ENCODE measurements around the gene ZNF302.
"Not testable (repeated sequence)": the region's sequence is repeated elsewhere in the genome, so short reads cannot be mapped to it uniquely, and the experiment has no call there.

ZNF302 gene

GRCh38 chr19:34673590-34673989 lies 3.9 kb upstream of the ZNF302 start:
- no peak for DNase-seq

GRCh38 chr19:34675250-34675649 lies 2.2 kb upstream of the ZNF302 start:
- DNase-seq: no peak

- DNase-seq: no peak
These were observed 1.6 kb upstream of the ZNF302 start for GRCh38 chr19:34675919-34676318.

- no peak for DNase-seq
These were observed 637 bp upstream of the ZNF302 start, which contains the start of gene SCGB2B2 for GRCh38 chr19:34676697-34677385. TSS of gene SCGB2B2 (minus strand) at chr19:34677159. CDS start at chr19:34594563, 82,596 bp downstream.

- DNase-seq: no peak
These were observed 571 bp downstream of the ZNF302 start for GRCh38 chr19:34678085-34678412.

GRCh38 chr19:34678421-34678820 lies 943 bp downstream of the ZNF302 start:
- no peak for DNase-seq

- no peak for DNase-seq
These were observed 4.0 kb downstream of the ZNF302 start for GRCh38 chr19:34681478-34681877.

GRCh38 chr19:34685266-34685665 lies 7.8 kb downstream of the ZNF302 start:
- DNase-seq: not testable (repeated sequence)

GRCh38 chr19:34686455-34686854 lies 9.0 kb downstream of the ZNF302 start:
- DNase-seq: no peak

GRCh38 chr19:34687348-34687747 lies 9.9 kb downstream of the ZNF302 start:
- DNase-seq: no peak

GRCh38 chr19:34688592-34688991 lies 11.1 kb downstream of the ZNF302 start:
- DNase-seq: no peak

GRCh38 chr19:34690372-34690771 lies 12.9 kb downstream of the ZNF302 start:
- DNase-seq: no peak

- DNase-seq: no peak
These were observed 15.1 kb downstream of the ZNF302 start for GRCh38 chr19:34692549-34692948.

- no peak for DNase-seq
These were observed 30.2 kb downstream of the ZNF302 start for GRCh38 chr19:34707661-34708060.

GRCh38 chr19:34711890-34712289 lies 34.4 kb downstream of the ZNF302 start:
- DNase-seq: no peak

GRCh38 chr19:34712395-34713261 lies 35.1 kb downstream of the ZNF302 start:
- DNase-seq: peak; percentile 30

GRCh38 chr19:34713262-34713637 lies 35.8 kb downstream of the ZNF302 start:
- no peak for DNase-seq

- DNase-seq: no peak
These were observed 37.9 kb downstream of the ZNF302 start for GRCh38 chr19:34715357-34715756.

GRCh38 chr19:34722353-34722752 lies 44.9 kb downstream of the ZNF302 start:
- no peak for DNase-seq

GRCh38 chr19:34725400-34725799 lies 47.9 kb downstream of the ZNF302 start:
- DNase-seq: no peak

GRCh38 chr19:34731019-34731829 lies 53.7 kb downstream of the ZNF302 start:
- DNase-seq: no peak

GRCh38 chr19:34731964-34732363 lies 54.5 kb downstream of the ZNF302 start:
- DNase-seq: no peak

- DNase-seq: no peak
These were observed 55.2 kb downstream of the ZNF302 start for GRCh38 chr19:34732612-34733211.

Measured in GDM1 (cell line).